Forelimb muscle (tissue), 1 donor: ENCODE results near the gene CCDC169. TPM values are rescaled to one million over a fixed set of nuclear protein-coding genes. Genes with fewer than 3 reads are reported as not detected.
"Not testable (repeated sequence)": the region's sequence is repeated elsewhere in the genome, so short reads cannot be mapped to it uniquely, and the experiment has no call there.

Source experiments
- DNase-seq: peaks from one replicate; pipeline ENCODE4 v3.0.0-alpha.2; 2013; ENCODE audit warnings: low read depth
- polyA plus RNA-seq: library from polyadenylated mRNA; unstranded; fragments of 120-200 nt; gene quantifications from one replicate; pipeline ENCODE4 v1.2.1, GENCODE V29; 2013; ENCODE audit not compliant: insufficient read length

The CCDC169 gene
- 2.6 TPM for polyA plus RNA-seq

- no peak for DNase-seq
These were observed at the start of gene CCDC169 for GRCh38 chr13:36297366-36298338. Gene CCDC169, minus strand, starts transcription at chr13:36297814. Its CDS starts 95 bp downstream, at chr13:36297719.

GRCh38 chr13:36346222-36347083 is 48.8 kb upstream of the CCDC169 start, which contains the start of gene SPART:
Gene SPART, minus strand, starts transcription at chr13:36346394. Its CDS starts 10,564 bp downstream, at chr13:36335830.
- peak; percentile 91 for DNase-seq

- DNase-seq: peak; percentile 84
These were observed 48.0 kb upstream of the CCDC169 start for GRCh38 chr13:36345438-36346221.

GRCh38 chr13:36344886-36345437 is 47.3 kb upstream of the CCDC169 start:
- DNase-seq: no peak

- DNase-seq: no peak
These were observed 46.6 kb upstream of the CCDC169 start for GRCh38 chr13:36344173-36344572.

- DNase-seq: no peak
These were observed 46.2 kb upstream of the CCDC169 start for GRCh38 chr13:36343766-36344165.

GRCh38 chr13:36342715-36343114 is 45.1 kb upstream of the CCDC169 start:
- DNase-seq: no peak

- no peak for DNase-seq
These were observed 44.1 kb upstream of the CCDC169 start for GRCh38 chr13:36341718-36342117.

GRCh38 chr13:36339600-36340155 is 42.1 kb upstream of the CCDC169 start:
- DNase-seq: no peak

GRCh38 chr13:36337938-36338641 is 40.5 kb upstream of the CCDC169 start:
- DNase-seq: no peak

GRCh38 chr13:36332986-36333385 is 35.4 kb upstream of the CCDC169 start:
- DNase-seq: no peak

- not testable (repeated sequence) for DNase-seq
These were observed 34.6 kb upstream of the CCDC169 start for GRCh38 chr13:36332255-36332654.

- DNase-seq: no peak
These were observed 33.7 kb upstream of the CCDC169 start for GRCh38 chr13:36331280-36331679.

- DNase-seq: no peak
These were observed 31.7 kb upstream of the CCDC169 start for GRCh38 chr13:36329361-36329760.

GRCh38 chr13:36328821-36329220 is 31.2 kb upstream of the CCDC169 start:
- no peak for DNase-seq

GRCh38 chr13:36325912-36326311 is 28.3 kb upstream of the CCDC169 start:
- DNase-seq: no peak

GRCh38 chr13:36324881-36325280 is 27.3 kb upstream of the CCDC169 start:
- DNase-seq: not testable (repeated sequence)

- no peak for DNase-seq
These were observed 26.4 kb upstream of the CCDC169 start for GRCh38 chr13:36323951-36324566.

GRCh38 chr13:36323408-36323807 is 25.8 kb upstream of the CCDC169 start:
- no peak for DNase-seq

GRCh38 chr13:36319793-36320192 is 22.2 kb upstream of the CCDC169 start:
- DNase-seq: not testable (repeated sequence)
